Peyer's patch (tissue), 4 donors: ENCODE results near the gene CD38. TPM values are rescaled to one million over a fixed set of nuclear protein-coding genes. Genes with fewer than 3 reads are reported as not detected.
A peak's percentile ranks its signal among the peaks of the same experiment; 100 is the strongest.

ENCODE experiments used
- DNase-seq, 3 donors: peaks; one replicate each; pipeline ENCODE4 v3.0.0-alpha.2; 2017 to 2019
- H3K27ac ChIP-seq, 4 donors: fragments of 200-600 bp; sonication (generic); one replicate each; pipeline ENCODE4 v1.5.1; 2016 to 2019
- H3K27me3 ChIP-seq, 2 donors: fragments of 200-600 bp; sonication (generic); one replicate each; pipeline ENCODE4 v1.5.1; 2019
- H3K36me3 ChIP-seq, 3 donors: fragments of 200-600 bp; sonication (generic); one replicate each; pipeline ENCODE4 v1.5.1; 2016 to 2019
- H3K4me1 ChIP-seq, 4 donors: fragments of 200-600 bp; sonication (generic); one replicate each; pipeline ENCODE4 v1.5.1; 2016 to 2019
- H3K4me3 ChIP-seq, 4 donors: fragments of 200-600 bp; sonication (generic); 1 replicate in 3 of 4; 2 replicates in 1 of 4; pipeline ENCODE4 v1.5.1; 2016 to 2019; ENCODE audit warnings: mild to moderate bottlenecking in 1 of 4
- H3K9me3 ChIP-seq, 4 donors: fragments of 200-600 bp; sonication (generic); one replicate each; pipeline ENCODE4 v1.5.1; 2016 to 2019; ENCODE audit warnings: mild to moderate bottlenecking in 1 of 4
- POLR2A ChIP-seq, 2 donors: fragments of 450-650 bp; IDR thresholded peaks; one replicate each; pipeline ENCODE4 v1.5.1; 2017; ENCODE audit warnings: antibody characterized with exemption in 2 of 2, mild to moderate bottlenecking in 2 of 2, moderate library complexity in 2 of 2
- total RNA-seq, 4 donors: library from RNA; depleted of rRNA; stranded (reverse); fragments of >200 nt; gene quantifications; one replicate each; pipeline ENCODE4 v1.1.0, GENCODE V29; 2016
- TF ChIP-seq, protein P1 (sequence below), 6 experiments: fragments of 450-650 bp in 4 of 6; fragments of 200-600 bp in 2 of 6; sonication (generic) in 1 of 6; IDR thresholded peaks; one replicate each; pipeline ENCODE4 v1.5.1; 2017 to 2019; ENCODE audit warnings: antibody characterized with exemption in 6 of 6, mild to moderate bottlenecking in 3 of 6, moderate library complexity in 1 of 6

The CD38 gene
- total RNA-seq, 4 donors from 2014 or later: 2.1 to 19.0 (median 3.9) TPM

DNA sequence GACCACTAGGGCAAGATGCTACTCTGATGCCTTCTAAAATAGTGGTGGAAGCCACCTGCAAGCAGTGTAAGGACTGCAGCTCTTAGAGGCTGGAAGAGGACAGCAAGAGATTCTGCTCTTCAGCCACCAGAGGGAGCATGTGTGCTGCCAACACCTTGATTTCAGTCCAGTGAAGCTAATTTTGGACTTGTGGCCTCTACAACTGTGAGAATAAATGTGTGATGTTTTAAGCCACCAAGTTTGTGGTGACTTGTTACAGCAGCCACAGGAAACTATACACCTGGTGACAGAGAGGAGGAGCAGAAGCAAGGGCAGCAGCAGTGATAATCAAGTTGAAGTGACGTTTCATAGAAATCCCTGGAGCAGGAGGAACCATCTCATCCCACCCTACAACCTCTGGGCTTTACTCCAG is 104.6 kb downstream of the CD38 start:
- Histone ChIP-seq H3K4me3 (no peak overlapping the region), H3K27ac (no peak overlapping the region), H3K9me3 (no peaks in the 10 kb centered on the region), H3K4me1 (no peaks in the 10 kb centered on the region), H3K27me3 (no peaks in the 10 kb centered on the region), H3K36me3 (no peaks in the 10 kb centered on the region)
- no peak for TF ChIP-seq POLR2A (IDR thresholded peaks at IDR 0.05)
- TF ChIP-seq, protein P1, sequence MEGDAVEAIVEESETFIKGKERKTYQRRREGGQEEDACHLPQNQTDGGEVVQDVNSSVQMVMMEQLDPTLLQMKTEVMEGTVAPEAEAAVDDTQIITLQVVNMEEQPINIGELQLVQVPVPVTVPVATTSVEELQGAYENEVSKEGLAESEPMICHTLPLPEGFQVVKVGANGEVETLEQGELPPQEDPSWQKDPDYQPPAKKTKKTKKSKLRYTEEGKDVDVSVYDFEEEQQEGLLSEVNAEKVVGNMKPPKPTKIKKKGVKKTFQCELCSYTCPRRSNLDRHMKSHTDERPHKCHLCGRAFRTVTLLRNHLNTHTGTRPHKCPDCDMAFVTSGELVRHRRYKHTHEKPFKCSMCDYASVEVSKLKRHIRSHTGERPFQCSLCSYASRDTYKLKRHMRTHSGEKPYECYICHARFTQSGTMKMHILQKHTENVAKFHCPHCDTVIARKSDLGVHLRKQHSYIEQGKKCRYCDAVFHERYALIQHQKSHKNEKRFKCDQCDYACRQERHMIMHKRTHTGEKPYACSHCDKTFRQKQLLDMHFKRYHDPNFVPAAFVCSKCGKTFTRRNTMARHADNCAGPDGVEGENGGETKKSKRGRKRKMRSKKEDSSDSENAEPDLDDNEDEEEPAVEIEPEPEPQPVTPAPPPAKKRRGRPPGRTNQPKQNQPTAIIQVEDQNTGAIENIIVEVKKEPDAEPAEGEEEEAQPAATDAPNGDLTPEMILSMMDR (IDR thresholded peaks at IDR 0.05): peak; percentile 54 to 96 (median 90)
- DNase-seq: peak in 2 of 3 donors; percentile 52 to 66

DNA sequence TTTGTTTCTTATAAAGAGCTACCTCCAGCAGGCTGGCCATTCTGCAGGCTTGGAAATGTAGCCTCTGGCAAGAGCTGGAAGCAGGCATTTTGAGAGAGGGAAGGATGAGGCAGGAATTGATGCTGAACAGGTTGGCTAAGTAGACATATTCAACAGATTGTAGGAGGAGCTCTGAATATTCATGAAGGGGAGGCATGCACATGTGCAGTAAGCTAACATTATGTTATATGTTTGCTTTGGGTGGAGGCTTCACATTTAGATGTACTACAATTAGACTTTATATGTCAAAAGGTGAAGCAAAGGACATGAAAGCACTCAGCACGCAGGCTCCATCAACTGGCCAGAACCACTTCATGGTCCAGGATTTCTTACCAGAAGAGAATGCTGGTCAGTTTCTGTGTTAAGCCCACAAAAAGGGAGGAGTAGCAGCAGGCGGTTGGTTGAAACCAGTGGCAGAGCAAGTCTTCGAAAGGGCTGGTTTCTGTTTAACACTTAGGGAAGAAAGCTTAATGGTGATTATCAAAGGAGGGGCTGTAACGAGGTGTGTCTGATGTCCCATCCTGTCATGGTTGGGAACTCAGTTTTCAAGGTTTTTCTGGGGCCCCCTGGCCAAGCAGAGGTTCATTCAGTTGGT is 105.6 kb downstream of the CD38 start:
- DNase-seq: no peak
- Histone ChIP-seq H3K27ac (no peak overlapping the region), H3K4me1 (no peaks in the 10 kb centered on the region)

DNA sequence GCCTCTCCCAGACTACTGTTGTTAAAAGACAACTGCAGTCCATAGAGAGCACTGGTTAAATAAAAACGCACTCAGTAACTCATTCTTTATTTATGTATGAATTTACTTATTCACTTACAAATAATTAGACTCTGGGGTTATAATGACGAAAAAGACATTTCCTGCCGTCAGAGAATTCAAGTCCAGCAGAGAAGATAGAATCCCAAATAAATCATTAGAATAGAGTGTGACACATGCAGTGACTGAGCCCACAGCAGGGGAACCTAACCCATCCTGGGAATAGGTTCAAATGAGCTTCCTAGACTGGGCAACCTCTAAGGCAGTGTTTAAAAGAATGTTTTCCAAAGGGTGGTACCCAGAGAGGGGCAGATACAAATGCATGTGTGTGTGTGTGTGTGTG is 106.5 kb downstream of the CD38 start:
- H3K36me3 ChIP-seq: no peaks in the 10 kb centered on the region
- no peaks in the 10 kb centered on the region for H3K27me3 ChIP-seq
- DNase-seq: no peak
- H3K27ac ChIP-seq: no peak overlapping the region
- no peaks in the 10 kb centered on the region for H3K4me1 ChIP-seq
- TF ChIP-seq, protein P1 (IDR thresholded peaks at IDR 0.05): no peak
- no peak for TF ChIP-seq POLR2A (IDR thresholded peaks at IDR 0.05)
- H3K4me3 ChIP-seq: no peak overlapping the region
- no peaks in the 10 kb centered on the region for H3K9me3 ChIP-seq

More for the DNA sequence above, 105.6 kb downstream of the CD38 start:
- Histone ChIP-seq H3K27me3 (no peaks in the 10 kb centered on the region), H3K9me3 (no peaks in the 10 kb centered on the region), H3K4me3 (no peak overlapping the region), H3K36me3 (no peaks in the 10 kb centered on the region)
- TF ChIP-seq, protein P1 (IDR thresholded peaks at IDR 0.05): no peak
- no peak for TF ChIP-seq POLR2A (IDR thresholded peaks at IDR 0.05)

DNA sequence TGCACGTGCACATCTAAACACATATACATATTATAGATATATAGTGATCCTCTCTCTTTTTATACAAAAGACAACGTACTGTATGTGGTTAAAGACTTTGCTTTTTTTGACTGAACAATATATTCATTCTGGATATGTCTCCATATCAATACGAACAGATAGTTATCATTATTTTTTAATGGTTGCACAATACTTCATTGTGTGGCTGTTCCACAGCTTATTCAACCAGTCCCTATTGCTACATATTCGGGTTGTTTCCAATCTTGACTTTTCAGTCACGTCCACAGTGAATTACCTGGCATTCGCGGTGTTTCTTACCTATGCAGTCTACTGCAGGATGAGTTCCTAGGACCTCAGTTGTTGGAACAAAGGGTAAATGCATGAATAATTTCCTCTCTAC is 107.3 kb downstream of the CD38 start:
- no peaks in the 10 kb centered on the region for H3K36me3 ChIP-seq
- no peak for DNase-seq
- TF ChIP-seq, protein P1 (IDR thresholded peaks at IDR 0.05): no peak
- TF ChIP-seq POLR2A (IDR thresholded peaks at IDR 0.05): no peak

DNA sequence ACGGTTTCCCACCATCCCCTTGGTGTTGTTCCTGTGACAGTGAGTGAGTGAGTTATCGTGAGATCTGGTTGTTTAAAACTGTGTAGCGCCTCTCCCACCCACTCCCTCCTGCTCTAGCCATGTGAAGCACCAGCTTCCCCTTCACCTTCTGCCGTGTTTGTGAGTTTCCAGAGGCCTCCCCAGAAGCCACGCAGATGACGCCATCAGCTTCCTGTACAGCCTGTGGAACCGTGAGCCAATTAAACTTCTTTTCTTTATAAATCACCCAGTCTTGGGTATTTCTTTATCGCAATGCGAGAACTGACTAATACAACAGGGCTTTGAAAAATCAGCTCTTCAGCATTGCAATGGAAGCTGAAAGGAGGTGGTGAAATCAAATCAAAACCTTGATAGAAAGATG is 110.4 kb downstream of the CD38 start:
- Histone ChIP-seq H3K4me3 (no peak overlapping the region), H3K9me3 (no peaks in the 10 kb centered on the region), H3K27ac (no peak overlapping the region), H3K36me3 (no peaks in the 10 kb centered on the region), H3K4me1 (no peaks in the 10 kb centered on the region), H3K27me3 (no peaks in the 10 kb centered on the region)
- no peak for DNase-seq
- TF ChIP-seq, protein P1 (IDR thresholded peaks at IDR 0.05): no peak
- TF ChIP-seq POLR2A (IDR thresholded peaks at IDR 0.05): no peak

More for the DNA sequence above, 107.3 kb downstream of the CD38 start:
- no peaks in the 10 kb centered on the region for H3K9me3 ChIP-seq
- no peaks in the 10 kb centered on the region for H3K27me3 ChIP-seq
- no peak overlapping the region for H3K4me3 ChIP-seq
- no peak overlapping the region for H3K27ac ChIP-seq
- H3K4me1 ChIP-seq: no peaks in the 10 kb centered on the region
